Mucosa of rectum (tissue), 2 donors: ENCODE results near the gene NKD1.
"Not testable (repeated sequence)": the region's sequence is repeated elsewhere in the genome, so short reads cannot be mapped to it uniquely, and the experiment has no call there.

ENCODE experiments used
- H3K27ac ChIP-seq, 2 donors: one replicate each; pipeline ENCODE4 v1.7.0; 2013; ENCODE audit warnings: inconsistent platforms in 2 of 2, low read depth in 2 of 2, low read length in 2 of 2
- H3K27me3 ChIP-seq, 2 donors: one replicate each; pipeline ENCODE4 v1.7.0; 2013; ENCODE audit warnings: low read length in 2 of 2; ENCODE audit not compliant: control insufficient read depth in 2 of 2, insufficient read depth in 2 of 2
- H3K36me3 ChIP-seq, 2 donors: one replicate each; pipeline ENCODE4 v1.7.0; 2013; ENCODE audit warnings: low read length in 2 of 2; ENCODE audit not compliant: control insufficient read depth in 2 of 2, insufficient read depth in 2 of 2
- H3K4me1 ChIP-seq, 2 donors: one replicate each; pipeline ENCODE4 v1.7.0; 2013; ENCODE audit warnings: low read length in 2 of 2, mild to moderate bottlenecking in 1 of 2; ENCODE audit not compliant: control insufficient read depth in 2 of 2, insufficient read depth in 2 of 2
- H3K4me3 ChIP-seq, 2 donors: one replicate each; pipeline ENCODE4 v1.7.0; 2013; ENCODE audit warnings: low read length in 2 of 2
- H3K9ac ChIP-seq, 2 donors: one replicate each; pipeline ENCODE4 v1.7.0; 2013; ENCODE audit warnings: low read length in 2 of 2, low read depth in 1 of 2, mild to moderate bottlenecking in 1 of 2
- H3K9me3 ChIP-seq, 2 donors: one replicate each; pipeline ENCODE4 v1.7.0; 2013; ENCODE audit warnings: low read length in 2 of 2; ENCODE audit not compliant: control insufficient read depth in 2 of 2
- donor health status: healthy.
- donor health status: Normal muscosa, but diverticular disease.

Gene NKD1

DNA sequence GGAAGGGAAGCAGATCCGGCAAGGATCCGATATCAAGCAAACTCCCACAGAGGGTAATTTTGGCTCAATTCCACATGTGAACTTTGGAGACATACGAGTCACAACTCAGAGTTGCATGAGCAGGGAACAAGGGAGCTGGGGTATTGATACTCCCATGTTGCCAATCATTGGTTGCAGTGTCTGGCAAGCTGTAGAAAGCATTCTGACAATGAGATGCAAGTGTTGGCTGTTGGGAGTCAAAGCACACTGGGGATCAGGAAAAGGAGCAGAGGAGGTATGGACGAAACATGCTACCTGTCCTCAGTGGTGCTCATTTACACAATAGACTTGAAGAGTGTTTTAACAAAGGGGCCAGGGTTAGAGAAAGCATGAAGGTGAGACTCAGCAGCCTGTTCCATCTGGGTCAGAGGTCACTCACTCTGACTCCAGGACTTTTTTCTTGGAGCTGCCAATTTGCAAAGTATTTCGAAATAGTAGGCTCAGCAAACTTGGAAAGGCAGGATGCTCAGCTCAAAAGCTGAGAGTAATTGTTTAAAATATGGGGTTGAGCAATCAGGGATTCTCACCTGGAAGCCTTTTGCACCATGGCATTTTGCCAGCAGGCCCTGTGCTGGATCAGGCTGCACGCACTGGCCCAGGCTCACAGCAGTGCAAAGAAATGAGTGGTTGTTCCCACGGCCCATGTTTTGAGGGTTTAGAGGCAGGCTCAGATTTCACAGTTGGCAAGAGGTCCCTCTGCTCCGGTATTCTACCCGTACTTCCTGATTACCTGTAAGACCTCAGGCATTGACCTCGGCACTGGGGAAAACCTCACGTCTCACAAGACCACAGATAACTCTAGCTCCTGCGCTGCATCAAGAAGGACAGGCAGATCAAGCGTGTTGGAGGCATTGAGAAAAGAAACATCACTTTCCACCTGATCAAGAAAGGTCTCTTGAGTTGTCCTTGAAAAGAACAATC is 17.6 kb upstream of the NKD1 start:
- peaks cover 0 to 3% of the 10 kb centered on the region in 2 donors for H3K9me3 ChIP-seq
- H3K36me3 ChIP-seq: no peaks in the 10 kb centered on the region
- no peak overlapping the region for H3K27ac ChIP-seq
- H3K9ac ChIP-seq: no peak overlapping the region
- no peaks in the 10 kb centered on the region for H3K4me1 ChIP-seq
- H3K27me3 ChIP-seq: no peaks in the 10 kb centered on the region
- H3K4me3 ChIP-seq: no peak overlapping the region

- Histone ChIP-seq H3K9me3 (peaks cover 0 to 3% of the 10 kb centered on the region in 2 donors), H3K36me3 (no peaks in the 10 kb centered on the region), H3K4me1 (no peaks in the 10 kb centered on the region), H3K27me3 (no peaks in the 10 kb centered on the region), H3K27ac (no peak overlapping the region), H3K9ac (no peak overlapping the region), H3K4me3 (no peak overlapping the region)
Observed at GRCh38 chr16:50531359-50531758, 16.8 kb upstream of the NKD1 start.

GRCh38 chr16:50531901-50532300 is 16.3 kb upstream of the NKD1 start:
- H3K36me3 ChIP-seq: no peaks in the 10 kb centered on the region
- no peak overlapping the region for H3K27ac ChIP-seq
- peaks cover 0 to 3% of the 10 kb centered on the region in 2 donors for H3K9me3 ChIP-seq
- H3K4me3 ChIP-seq: no peak overlapping the region
- no peaks in the 10 kb centered on the region for H3K4me1 ChIP-seq
- no peak overlapping the region for H3K9ac ChIP-seq
- no peaks in the 10 kb centered on the region for H3K27me3 ChIP-seq

- H3K9ac ChIP-seq: no peak overlapping the region
- H3K9me3 ChIP-seq: peaks cover 0 to 3% of the 10 kb centered on the region in 2 donors
- no peaks in the 10 kb centered on the region for H3K27me3 ChIP-seq
- no peaks in the 10 kb centered on the region for H3K36me3 ChIP-seq
- H3K4me1 ChIP-seq: no peaks in the 10 kb centered on the region
- no peak overlapping the region for H3K27ac ChIP-seq
- H3K4me3 ChIP-seq: no peak overlapping the region
Observed at GRCh38 chr16:50532576-50532975, 15.6 kb upstream of the NKD1 start.

- no peaks in the 10 kb centered on the region for H3K36me3 ChIP-seq
- no peak overlapping the region for H3K27ac ChIP-seq
- no peak overlapping the region for H3K4me3 ChIP-seq
- no peak overlapping the region for H3K9ac ChIP-seq
- H3K9me3 ChIP-seq: peaks cover 0 to 3% of the 10 kb centered on the region in 2 donors
- H3K27me3 ChIP-seq: no peaks in the 10 kb centered on the region
- H3K4me1 ChIP-seq: no peaks in the 10 kb centered on the region
Observed at GRCh38 chr16:50533317-50533716, 14.9 kb upstream of the NKD1 start.

GRCh38 chr16:50534091-50534490 is 14.1 kb upstream of the NKD1 start:
- Histone ChIP-seq H3K27ac (no peak overlapping the region), H3K36me3 (no peaks in the 10 kb centered on the region), H3K4me3 (no peak overlapping the region), H3K27me3 (no peaks in the 10 kb centered on the region), H3K9ac (no peak overlapping the region), H3K9me3 (peaks cover 0 to 3% of the 10 kb centered on the region in 2 donors), H3K4me1 (no peaks in the 10 kb centered on the region)

DNA sequence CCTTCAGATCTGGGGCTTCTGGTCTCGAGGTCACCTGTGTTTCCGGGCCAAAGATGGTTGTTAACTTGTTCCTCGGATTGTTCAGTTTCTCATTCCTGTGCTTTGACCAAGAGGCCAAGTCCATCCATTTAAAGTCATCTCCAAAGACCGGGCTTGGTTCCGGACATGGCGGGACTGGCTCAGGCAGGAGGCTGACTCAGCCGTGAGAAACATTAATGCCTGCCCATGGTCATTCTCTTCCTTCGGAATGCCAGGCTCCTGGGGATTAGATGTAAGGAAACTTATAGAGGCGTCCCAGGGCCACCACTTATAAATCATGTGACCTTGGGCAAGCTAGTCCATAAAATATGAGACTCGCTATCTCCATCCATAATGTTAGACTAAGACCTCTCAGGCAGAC is 13.6 kb upstream of the NKD1 start:
- Histone ChIP-seq H3K9ac (no peak overlapping the region), H3K4me1 (no peaks in the 10 kb centered on the region), H3K27me3 (no peaks in the 10 kb centered on the region)

GRCh38 chr16:50534958-50535357 is 13.2 kb upstream of the NKD1 start:
- no peaks in the 10 kb centered on the region for H3K27me3 ChIP-seq
- H3K27ac ChIP-seq: no peak overlapping the region

More for the DNA sequence above, 13.6 kb upstream of the NKD1 start:
- H3K9me3 ChIP-seq: peaks cover 0 to 3% of the 10 kb centered on the region in 2 donors
- H3K4me3 ChIP-seq: no peak overlapping the region
- H3K36me3 ChIP-seq: no peaks in the 10 kb centered on the region
- H3K27ac ChIP-seq: no peak overlapping the region

GRCh38 chr16:50535506-50536257 is 12.5 kb upstream of the NKD1 start:
- no peak overlapping the region for H3K9ac ChIP-seq

More at GRCh38 chr16:50534958-50535357, 13.2 kb upstream of the NKD1 start:
- H3K36me3 ChIP-seq: no peaks in the 10 kb centered on the region
- peaks cover 0 to 3% of the 10 kb centered on the region in 2 donors for H3K9me3 ChIP-seq
- no peaks in the 10 kb centered on the region for H3K4me1 ChIP-seq
- H3K4me3 ChIP-seq: no peak overlapping the region
- H3K9ac ChIP-seq: no peak overlapping the region

DNA sequence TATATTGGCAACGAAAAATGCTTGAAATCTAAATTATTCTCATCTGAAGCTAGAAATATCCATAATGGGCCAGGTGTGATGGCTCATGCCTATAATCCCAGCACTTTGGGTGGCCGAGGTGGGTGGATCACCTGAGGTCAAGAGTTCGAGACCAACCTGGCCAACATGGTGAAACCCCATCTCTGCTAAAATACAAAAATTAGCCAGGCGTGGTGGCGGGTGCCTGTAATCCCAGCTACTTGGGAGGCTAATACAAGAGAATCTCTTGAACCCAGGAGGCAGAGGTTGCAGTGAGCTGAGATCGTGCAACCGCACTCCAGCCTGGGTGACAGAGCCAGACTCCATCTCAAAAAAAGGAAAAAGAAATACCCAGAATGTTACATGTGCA is 11.9 kb upstream of the NKD1 start:
- not testable (repeated sequence) for H3K9me3 ChIP-seq, H3K36me3 ChIP-seq, H3K4me1 ChIP-seq, H3K27ac ChIP-seq, H3K4me3 ChIP-seq, H3K9ac ChIP-seq, H3K27me3 ChIP-seq

More at GRCh38 chr16:50535506-50536257, 12.5 kb upstream of the NKD1 start:
- H3K27me3 ChIP-seq: no peaks in the 10 kb centered on the region
- H3K9me3 ChIP-seq: no peaks in the 10 kb centered on the region
- H3K4me3 ChIP-seq: no peak overlapping the region
- no peak overlapping the region for H3K27ac ChIP-seq
- H3K4me1 ChIP-seq: no peaks in the 10 kb centered on the region
- no peaks in the 10 kb centered on the region for H3K36me3 ChIP-seq
